HCT116 (cell line): Measurements from ENCODE around the gene IREB2. TPM values are rescaled to one million over a fixed set of nuclear protein-coding genes. Genes with fewer than 3 reads are reported as not detected.

Experiments used
- ATAC-seq: fragments of 200-7000 bp; cut with Tn5 transposase; 2 replicates; pipeline ENCODE4 v1.9.1; 2020; ENCODE audit warnings: mild to moderate bottlenecking, moderate library complexity
- BruUV-seq: library from RNA; stranded (reverse); fragments of 400-500 nt; replicated peaks from 2 replicates; lab custom pipeline; 2021; lab: Mats Ljungman, UMichigan
- CTCF ChIA-PET: fragments of 300-600 bp; sonication (Branson Sonifier 250); formaldehyde crosslinking; loops from one replicate; lab custom pipeline; 2021; ENCODE audit warnings: antibody characterized with exemption; lab: Charles Lee
- POLR2A ChIA-PET: fragments of 300-600, 350-600 bp; sonication (Branson Sonifier 250); formaldehyde crosslinking; loops from one replicate; lab custom pipeline; 2021; ENCODE audit warnings: antibody characterized with exemption; lab: Charles Lee
- RAD21 ChIA-PET, 2 experiments: fragments of 300-600 bp; sonication (Branson Sonifier 250); formaldehyde crosslinking; loops; one replicate each; lab custom pipeline; 2023; ENCODE audit warnings: low total read pairs in 2 of 2; ENCODE audit not compliant: uncharacterized antibody in 2 of 2, unreplicated experiment in 2 of 2, low non-redundant PET in 1 of 2; lab: Charles Lee
- DNase-seq: peaks from one replicate; pipeline ENCODE4 v3.0.0-alpha.2; 2010; ENCODE audit warnings: low read depth, low spot score
- H2AFZ ChIP-seq: fragments of 200-600 bp; shearing (Covaris generic), sonication (generic); 2 replicates; pipeline ENCODE4 v1.6.1; 2017; ENCODE audit warnings: low read depth, mixed run types, mixed read lengths, antibody characterized with exemption, low read length; ENCODE audit not compliant: poor library complexity, severe bottlenecking
- H3K27ac ChIP-seq: 2 replicates; pipeline ENCODE4 v1.5.1; 2012; ENCODE audit warnings: low read depth, low read length
- H3K27me3 ChIP-seq: fragments of 200-600 bp; sonication (generic); 2 replicates; pipeline ENCODE4 v1.6.1; 2016; ENCODE audit warnings: mixed run types, low read length, mixed read lengths; ENCODE audit not compliant: insufficient read depth
- H3K36me3 ChIP-seq, 2 experiments: fragments of 200-500 bp in 1 of 2; fragments of 200-600 bp in 1 of 2; sonication (Bioruptor generic) in 1 of 2; sonication (generic) in 1 of 2; 2 replicates each; pipeline versions ENCODE4 v1.5.1 to v1.6.1; 2014 to 2016; ENCODE audit warnings: low read length in 2 of 2, inconsistent platforms in 1 of 2, mixed read lengths in 1 of 2, mixed run types in 1 of 2; ENCODE audit not compliant: insufficient read depth in 2 of 2, control insufficient read depth in 1 of 2
- H3K4me1 ChIP-seq, 2 experiments: fragments of 200-600 bp in 1 of 2; sonication (generic) in 1 of 2; 2 replicates each; pipeline versions ENCODE4 v1.5.1 to v1.6.1; 2012 to 2017; ENCODE audit warnings: low read length in 2 of 2, inconsistent platforms in 1 of 2, mild to moderate bottlenecking in 1 of 2, mixed read lengths in 1 of 2, mixed run types in 1 of 2, moderate library complexity in 1 of 2; ENCODE audit not compliant: insufficient read depth in 2 of 2, control insufficient read depth in 1 of 2
- H3K4me2 ChIP-seq: fragments of 200-600 bp; sonication (generic); 2 replicates; pipeline ENCODE4 v1.6.1; 2017; ENCODE audit warnings: mixed run types, low read length, mixed read lengths
- H3K4me3 ChIP-seq, 2 experiments: fragments of 200-600 bp in 1 of 2; sonication (generic) in 1 of 2; replicated peaks in 1 of 2; 2 replicates each; pipeline ENCODE4 v1.5.1; 2011 to 2016; ENCODE audit warnings: low read length in 2 of 2, control low read depth in 1 of 2, low read depth in 1 of 2, mild to moderate bottlenecking in 1 of 2, mixed read lengths in 1 of 2, mixed run types in 1 of 2
- H3K79me2 ChIP-seq: fragments of 200-600 bp; sonication (generic); 2 replicates; pipeline ENCODE4 v1.6.1; 2017; ENCODE audit warnings: mild to moderate bottlenecking, mixed run types, low read length, moderate library complexity, mixed read lengths; ENCODE audit not compliant: insufficient read depth
- H3K9ac ChIP-seq: fragments of 200-600 bp; sonication (generic); 2 replicates; pipeline ENCODE4 v1.6.1; 2016; ENCODE audit warnings: low read length, mixed read lengths
- H3K9me2 ChIP-seq: fragments of 200-600 bp; sonication (generic), shearing (Covaris generic); 2 replicates; pipeline ENCODE4 v1.6.1; 2017; ENCODE audit warnings: mixed run types, mild to moderate bottlenecking, moderate library complexity; ENCODE audit not compliant: insufficient read depth
- H3K9me3 ChIP-seq, 2 experiments: fragments of 200-500 bp in 1 of 2; fragments of 200-600 bp in 1 of 2; sonication (Bioruptor generic) in 1 of 2; sonication (generic) in 1 of 2; 2 replicates each; pipeline ENCODE4 v1.6.1; 2014 to 2017; ENCODE audit warnings: low read length in 2 of 2, mixed read lengths in 2 of 2, inconsistent platforms in 1 of 2, low read depth in 1 of 2, mild to moderate bottlenecking in 1 of 2, mixed run types in 1 of 2, moderate library complexity in 1 of 2; ENCODE audit not compliant: control insufficient read depth in 1 of 2, insufficient read depth in 1 of 2
- H4K20me1 ChIP-seq: fragments of 200-600 bp; sonication (generic), shearing (Covaris generic); 2 replicates; pipeline ENCODE4 v1.6.1; 2017; ENCODE audit warnings: mixed run types, mild to moderate bottlenecking, moderate library complexity; ENCODE audit not compliant: insufficient read depth
- CBX3 ChIP-seq: IDR thresholded peaks from 2 replicates; pipeline ENCODE4 v1.6.1; 2012; ENCODE audit warnings: low read depth
- CEBPB ChIP-seq: IDR thresholded peaks from 2 replicates; pipeline ENCODE4 v1.6.1; 2012; ENCODE audit warnings: low read depth
- CTCF ChIP-seq, 3 experiments: fragments of 200-600 bp in 1 of 3; sonication (generic) in 1 of 3; IDR thresholded peaks in 2 of 3; conservative IDR thresholded peaks in 1 of 3; 2 replicates each; pipeline ENCODE4 v1.5.1; 2012 to 2017; ENCODE audit warnings: low read depth in 2 of 3, low read length in 2 of 3, antibody characterized with exemption in 1 of 3, borderline replicate concordance in 1 of 3, control low read depth in 1 of 3, mild to moderate bottlenecking in 1 of 3, mixed read lengths in 1 of 3, mixed run types in 1 of 3, moderate library complexity in 1 of 3; ENCODE audit not compliant: insufficient read depth in 1 of 3
- ELF1 ChIP-seq: IDR thresholded peaks from 2 replicates; pipeline ENCODE4 v1.6.1; 2012; ENCODE audit warnings: low read depth, borderline replicate concordance
- EZH2 ChIP-seq: fragments of 200-600 bp; sonication (generic); IDR thresholded peaks from 2 replicates; pipeline ENCODE4 v1.6.1; 2017; ENCODE audit warnings: antibody characterized with exemption, mixed run types
- EZH2phosphoT487 ChIP-seq: fragments of 200-600 bp; IDR thresholded peaks from 2 replicates; pipeline ENCODE4 v1.6.1; 2018; ENCODE audit warnings: antibody characterized with exemption, borderline replicate concordance
- FOSL1 ChIP-seq: IDR thresholded peaks from 2 replicates; pipeline ENCODE4 v1.6.1; 2012; ENCODE audit warnings: low read depth
- JUND ChIP-seq: IDR thresholded peaks from 2 replicates; pipeline ENCODE4 v1.6.1; 2012
- MAX ChIP-seq: IDR thresholded peaks from 2 replicates; pipeline ENCODE4 v1.6.1; 2012
- POLR2A ChIP-seq: IDR thresholded peaks from 2 replicates; pipeline ENCODE4 v1.7.0; 2011; ENCODE audit warnings: borderline replicate concordance; ENCODE audit not compliant: insufficient read depth, insufficient read length; ENCODE audit errors: extremely low read depth
- RAD21 ChIP-seq: IDR thresholded peaks from 2 replicates; pipeline ENCODE4 v1.6.1; 2012; ENCODE audit warnings: low read depth, mild to moderate bottlenecking
- REST ChIP-seq: IDR thresholded peaks from 2 replicates; pipeline ENCODE4 v1.6.1; 2012; ENCODE audit warnings: low read depth
- SIN3A ChIP-seq: IDR thresholded peaks from 2 replicates; pipeline ENCODE4 v1.6.1; 2012; ENCODE audit warnings: low read depth
- SP1 ChIP-seq: IDR thresholded peaks from 2 replicates; pipeline ENCODE4 v1.6.1; 2012; ENCODE audit warnings: low read depth
- SRF ChIP-seq: IDR thresholded peaks from 2 replicates; pipeline ENCODE4 v1.6.1; 2012; ENCODE audit warnings: low read depth
- YY1 ChIP-seq: IDR thresholded peaks from 2 replicates; pipeline ENCODE4 v1.6.1; 2011; ENCODE audit warnings: low read length, low read depth, moderate library complexity, mild to moderate bottlenecking; ENCODE audit not compliant: insufficient replicate concordance; ENCODE audit errors: extremely low read depth
- ZBTB33 ChIP-seq: IDR thresholded peaks from 2 replicates; pipeline ENCODE4 v1.6.1; 2011; ENCODE audit warnings: mild to moderate bottlenecking, low read length, moderate library complexity; ENCODE audit not compliant: insufficient replicate concordance; ENCODE audit errors: extremely low read depth
- ZFX ChIP-seq: fragments of 450-650 bp; IDR thresholded peaks from 2 replicates; pipeline ENCODE4 v1.6.1; 2017
- ZNF274 ChIP-seq: fragments of 200-500 bp; sonication (Bioruptor generic); IDR thresholded peaks from 2 replicates; pipeline ENCODE4 v1.6.1; 2014; ENCODE audit warnings: mild to moderate bottlenecking, low read depth, low read length, inconsistent platforms
- intact Hi-C: fragments of 100-400 bp; cut with micrococcal nuclease; formaldehyde crosslinking; loops from 2 replicates; pipeline ENCODE4 v1.10.0; 2022
- total RNA-seq: library from RNA; stranded (reverse); gene quantifications from one replicate; pipeline ENCODE4 v1.2.1, GENCODE V29; 2021; ENCODE audit not compliant: unreplicated experiment

IREB2 gene
- total RNA-seq, 1 experiment from 2014 or later, result 57.6 TPM

- Histone ChIP-seq H3K27ac (no peak overlapping the region), H2AFZ (no peak overlapping the region), H3K4me3 (no peak overlapping the region), H3K36me3 (peaks cover 19 to 32% of the 10 kb centered on the region in 2 experiments; a peak in 3 of 4 replicates), H3K4me1 (peaks cover 7 to 18% of the 10 kb centered on the region in 2 experiments; a peak in 3 of 4 replicates), H3K9me2 (no peaks in the 10 kb centered on the region), H3K27me3 (no peaks in the 10 kb centered on the region), H3K4me2 (no peak overlapping the region), H3K79me2 (peaks cover 76% of the 10 kb centered on the region), H4K20me1 (no peaks in the 10 kb centered on the region), H3K9me3 (no peaks in the 10 kb centered on the region), H3K9ac (no peak overlapping the region)
- intact Hi-C loops, result no loop called here
- TF ChIP-seq SIN3A, result no peak
- no peak for TF ChIP-seq SP1
- no peak for TF ChIP-seq CBX3
- TF ChIP-seq POLR2A, result no peak
- no peak for TF ChIP-seq EZH2phosphoT487
- no peak for TF ChIP-seq SRF
- TF ChIP-seq CTCF (IDR thresholded peaks at IDR 0.05 in 2 of 3, conservative IDR thresholded peaks at IDR 0.05 in 1 of 3; ENCODE audit: borderline replicate concordance in 1 of 3, insufficient read depth in 1 of 3, low read depth in 2 of 3, low read length in 2 of 3), result no peak
- TF ChIP-seq ZFX, result no peak
- TF ChIP-seq ZNF274, result no peak
- no peak for TF ChIP-seq RAD21
- no peak for TF ChIP-seq ZBTB33
- TF ChIP-seq FOSL1, result no peak
- no peak for TF ChIP-seq ELF1
- no peak for TF ChIP-seq YY1
- no peak for TF ChIP-seq EZH2
- TF ChIP-seq REST, result no peak
- no peak for TF ChIP-seq MAX
- TF ChIP-seq JUND, result no peak
- no peak for TF ChIP-seq CEBPB
- ChIA-PET CTCF (no interaction called here), POLR2A (no interaction called here), RAD21 (no interaction called here)
- no peak for DNase-seq
- no peak for ATAC-seq
- BruUV-seq, result no TSS peak
Observed at GRCh38 chr15:78440375-78441373, 2.7 kb downstream of the IREB2 start.
